NCI-H446 (cell line): ENCODE results near the gene CPB2.
A peak's percentile ranks its signal among the peaks of the same experiment; 100 is the strongest.

Experiments
- DNase-seq, 2 experiments: peaks; one replicate each; lab custom pipeline; 2025; lab: John Stamatoyannopoulos, UW

CPB2 gene

GRCh38 chr13:46127358-46128023 lies 22.7 kb upstream of the CPB2 start:
- DNase-seq, result no peak

GRCh38 chr13:46126552-46127357 lies 21.9 kb upstream of the CPB2 start:
- peak; percentile 59 to 76 for DNase-seq

GRCh38 chr13:46126056-46126455 lies 21.2 kb upstream of the CPB2 start:
- DNase-seq, result no peak

GRCh38 chr13:46124967-46125933 lies 20.4 kb upstream of the CPB2 start:
- no peak for DNase-seq

GRCh38 chr13:46124531-46124966 lies 19.7 kb upstream of the CPB2 start:
- DNase-seq, result no peak

- no peak for DNase-seq
These were observed 17.5 kb upstream of the CPB2 start for GRCh38 chr13:46122304-46122703.

- DNase-seq, result no peak
These were observed 16.8 kb upstream of the CPB2 start for GRCh38 chr13:46121597-46122163.

- no peak for DNase-seq
These were observed 16.2 kb upstream of the CPB2 start for GRCh38 chr13:46121033-46121432.

- peak in 1 of 2 experiments; percentile 29 for DNase-seq
These were observed 15.2 kb upstream of the CPB2 start for GRCh38 chr13:46119883-46120614.

GRCh38 chr13:46116653-46117502 lies 12.0 kb upstream of the CPB2 start:
- no peak for DNase-seq

GRCh38 chr13:46114613-46115012 lies 9.8 kb upstream of the CPB2 start:
- no peak for DNase-seq

- DNase-seq, result no peak
These were observed 8.8 kb upstream of the CPB2 start for GRCh38 chr13:46113596-46113995.

- no peak for DNase-seq
These were observed 6.3 kb upstream of the CPB2 start for GRCh38 chr13:46111151-46111550.

- no peak for DNase-seq
These were observed 4.6 kb upstream of the CPB2 start for GRCh38 chr13:46109451-46109850.

- DNase-seq, result no peak
These were observed 2.1 kb upstream of the CPB2 start for GRCh38 chr13:46106839-46107371.

GRCh38 chr13:46103037-46103436 lies 1.8 kb downstream of the CPB2 start:
- DNase-seq, result no peak

GRCh38 chr13:46102255-46102605 lies 2.6 kb downstream of the CPB2 start:
- no peak for DNase-seq

- DNase-seq, result no peak
These were observed 3.2 kb downstream of the CPB2 start for GRCh38 chr13:46101484-46102254.

- no peak for DNase-seq
These were observed 3.8 kb downstream of the CPB2 start for GRCh38 chr13:46101002-46101401.
